HG03139 (cell line): ENCODE data around the gene PRSS22.
"Not testable (repeated sequence)": the region's sequence is repeated elsewhere in the genome, so short reads cannot be mapped to it uniquely, and the experiment has no call there.

Experiments used
- ATAC-seq: cut with Tn5 transposase; IDR thresholded peaks from one replicate; pipeline ENCODE4 v1.9.1; 2021; ENCODE audit not compliant: unreplicated experiment

The PRSS22 gene, protein sequence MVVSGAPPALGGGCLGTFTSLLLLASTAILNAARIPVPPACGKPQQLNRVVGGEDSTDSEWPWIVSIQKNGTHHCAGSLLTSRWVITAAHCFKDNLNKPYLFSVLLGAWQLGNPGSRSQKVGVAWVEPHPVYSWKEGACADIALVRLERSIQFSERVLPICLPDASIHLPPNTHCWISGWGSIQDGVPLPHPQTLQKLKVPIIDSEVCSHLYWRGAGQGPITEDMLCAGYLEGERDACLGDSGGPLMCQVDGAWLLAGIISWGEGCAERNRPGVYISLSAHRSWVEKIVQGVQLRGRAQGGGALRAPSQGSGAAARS

GRCh38 chr16:2857451-2858244 lies at the start of gene PRSS22:
PRSS22 (minus strand) TSS chr16:2858170; CDS start chr16:2858104, 66 bp downstream.
- no peak for ATAC-seq

DNA sequence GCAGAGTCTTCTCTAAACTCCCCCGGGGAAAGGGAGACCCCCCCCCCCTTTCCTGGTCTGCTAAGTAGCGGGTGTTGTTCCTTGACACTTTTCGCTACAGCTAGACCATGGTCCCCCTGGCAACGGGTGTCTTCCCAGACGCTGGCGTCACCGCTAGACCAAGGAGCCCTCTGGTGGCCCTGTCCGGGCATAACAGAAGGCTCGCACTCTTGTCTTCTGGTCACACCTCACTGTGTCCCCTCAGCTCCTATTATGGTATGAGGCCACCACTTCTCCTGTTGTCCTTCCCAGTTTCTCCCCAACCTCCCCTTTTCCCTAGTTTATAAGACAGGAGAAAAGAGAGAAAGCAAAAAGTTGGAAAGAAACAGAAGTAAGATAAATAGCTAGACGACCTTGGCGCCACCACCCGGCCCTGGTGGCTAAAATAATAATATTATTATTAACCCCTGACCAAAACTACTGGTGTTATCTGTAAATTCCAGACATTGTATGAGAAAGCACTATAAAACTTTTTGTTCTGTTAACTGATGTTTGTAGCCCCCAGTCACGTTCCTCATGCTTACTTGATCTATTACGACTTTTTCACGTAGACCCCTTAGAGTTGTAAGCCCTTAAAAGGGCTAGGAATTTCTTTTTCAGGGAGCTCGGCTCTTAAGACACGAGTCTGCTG lies 49.2 kb upstream of the PRSS22 start:
- not testable (repeated sequence) for ATAC-seq

GRCh38 chr16:2905988-2906387 lies 48.0 kb upstream of the PRSS22 start:
- no peak for ATAC-seq

DNA sequence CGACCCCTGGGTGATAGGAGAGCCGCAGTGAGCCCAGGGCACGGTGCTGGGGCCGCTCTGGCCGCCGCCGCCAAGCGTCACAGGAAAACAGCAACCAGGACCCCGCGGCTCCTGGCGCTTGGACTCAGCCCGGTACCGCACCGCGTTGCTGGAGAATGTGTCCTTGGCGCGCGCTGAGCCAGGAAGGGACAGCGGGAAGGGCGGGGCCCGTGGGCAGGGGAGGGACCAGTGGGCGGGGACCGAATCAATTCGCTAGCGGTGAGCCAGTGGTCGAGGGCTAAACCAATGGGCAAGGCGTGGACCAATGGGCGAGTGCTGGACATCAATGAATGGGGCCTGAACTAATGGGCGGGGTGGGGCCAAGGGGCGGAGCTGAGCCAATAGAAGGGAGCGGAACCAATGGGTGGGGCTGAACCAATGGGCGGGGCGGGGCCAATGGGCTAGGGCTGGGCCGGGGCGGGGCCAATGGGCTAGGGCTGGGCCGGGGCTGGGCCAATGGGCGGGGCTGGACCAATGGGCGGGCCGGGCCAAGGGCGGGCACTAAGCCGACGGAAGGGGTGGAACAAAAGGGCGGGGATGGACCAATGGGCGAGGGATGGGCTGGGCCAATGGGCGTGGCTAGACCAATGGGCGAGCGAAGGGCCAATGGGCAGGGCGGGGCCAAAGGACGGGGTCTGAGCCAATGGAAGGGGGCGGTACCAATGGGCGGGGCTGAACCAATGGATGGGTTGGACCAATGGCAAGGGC lies 47.4 kb upstream of the PRSS22 start:
- ATAC-seq, result peak; percentile 55

- peak; percentile 5 for ATAC-seq
Observed at GRCh38 chr16:2904922-2905240, 46.9 kb upstream of the PRSS22 start.

DNA sequence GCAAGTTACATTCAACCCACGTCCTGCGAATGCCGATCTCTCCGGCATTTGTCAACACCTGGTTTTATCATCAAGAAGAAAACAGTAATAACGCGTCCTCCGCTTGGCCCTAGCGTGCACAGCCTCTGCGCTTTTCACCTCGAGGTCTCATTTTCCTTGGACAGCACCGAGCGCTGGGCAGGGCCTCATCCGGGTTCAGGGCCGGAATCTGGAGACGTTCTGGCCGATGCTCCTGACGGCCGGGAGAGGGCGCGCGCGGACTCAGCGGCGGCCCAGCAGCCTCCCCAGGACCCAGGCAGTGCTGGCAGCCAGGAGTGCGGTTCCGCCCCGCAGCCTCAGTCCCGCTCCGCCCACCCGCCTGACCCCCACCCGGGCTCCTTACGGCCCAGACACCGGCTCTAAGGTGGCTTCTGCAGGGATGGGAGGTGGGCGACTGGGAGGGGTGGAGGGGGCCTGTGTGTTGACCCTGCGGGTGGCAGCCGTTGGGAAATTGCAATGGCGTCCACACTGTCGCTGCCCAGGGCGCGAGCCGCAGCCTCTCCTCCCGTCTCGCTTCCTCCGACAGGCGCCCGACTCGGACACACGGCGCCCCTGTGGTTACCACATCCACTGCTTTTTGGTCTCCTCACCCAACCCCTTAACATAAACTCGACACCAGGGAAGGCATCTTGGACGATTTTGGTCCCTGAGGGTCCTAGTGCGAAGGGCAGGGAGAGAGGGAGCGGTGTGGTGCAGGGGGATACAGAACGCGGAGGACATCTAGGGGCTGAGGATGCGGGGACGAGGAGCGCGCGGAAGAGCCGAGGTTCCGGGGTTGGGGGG lies 46.3 kb upstream of the PRSS22 start:
- ATAC-seq, result peak; percentile 39

DNA sequence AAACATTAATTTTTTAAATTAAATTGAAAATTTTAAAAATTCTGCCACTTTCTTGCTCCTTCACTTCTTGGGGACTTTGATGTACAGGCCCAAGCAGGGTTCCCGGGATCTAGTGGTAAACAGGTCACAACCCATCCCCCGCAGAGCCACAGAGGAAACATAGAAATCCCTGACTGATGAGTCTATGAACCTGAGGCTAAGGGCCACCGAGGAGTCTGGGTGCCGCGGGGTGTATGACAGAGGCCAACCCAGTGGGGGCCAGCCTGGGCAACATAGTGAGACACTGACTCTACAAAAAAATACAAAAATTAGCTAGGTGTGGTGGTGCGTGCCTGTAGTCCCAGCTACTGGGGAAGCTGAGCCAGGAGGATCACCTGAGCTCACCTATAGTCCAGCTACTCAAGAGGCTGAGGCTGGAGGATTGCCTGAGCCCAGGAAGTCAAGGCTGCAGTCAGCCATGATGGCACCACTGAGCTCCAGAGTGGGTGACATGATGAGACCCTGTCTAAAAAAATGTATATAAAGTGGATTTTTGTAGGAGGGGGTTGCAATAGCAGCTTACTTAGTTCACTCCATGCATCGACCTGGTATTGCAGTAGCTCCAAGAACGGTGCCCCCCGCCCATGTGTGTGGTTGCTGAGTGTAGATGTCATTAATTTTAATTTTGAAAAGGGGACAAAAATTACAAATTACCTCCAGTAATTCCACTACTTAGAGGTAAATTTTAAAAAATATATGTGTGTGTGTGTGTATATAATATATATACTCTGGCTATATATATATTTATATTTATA lies 44.6 kb upstream of the PRSS22 start:
- no peak for ATAC-seq

GRCh38 chr16:2900526-2901075 lies 42.6 kb upstream of the PRSS22 start:
- ATAC-seq, result no peak

DNA sequence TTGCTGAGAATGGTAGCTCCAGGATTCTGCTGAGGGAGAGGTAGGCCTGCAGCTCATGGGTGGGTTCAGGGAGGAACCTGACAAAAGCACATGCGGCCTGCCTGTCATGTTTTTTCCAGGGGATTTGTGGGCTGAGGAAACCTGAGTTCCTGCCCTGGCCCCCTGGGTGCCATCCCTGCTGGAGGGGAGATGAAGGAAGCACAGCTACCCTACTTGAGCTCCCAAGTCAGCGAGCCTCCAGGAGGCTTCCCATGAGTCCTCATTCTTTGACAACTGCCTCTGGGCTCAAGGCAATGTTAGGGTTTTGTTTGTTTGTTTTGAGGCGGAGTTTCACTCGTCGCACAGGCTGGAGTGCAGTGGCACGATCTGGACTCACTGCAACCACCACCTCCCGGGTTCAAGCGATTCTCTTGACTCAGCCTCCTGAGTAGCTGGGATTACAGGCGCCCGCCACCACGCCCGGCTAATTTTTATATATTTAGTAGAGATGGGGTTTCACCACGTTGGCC lies 41.6 kb upstream of the PRSS22 start:
- ATAC-seq, result no peak

DNA sequence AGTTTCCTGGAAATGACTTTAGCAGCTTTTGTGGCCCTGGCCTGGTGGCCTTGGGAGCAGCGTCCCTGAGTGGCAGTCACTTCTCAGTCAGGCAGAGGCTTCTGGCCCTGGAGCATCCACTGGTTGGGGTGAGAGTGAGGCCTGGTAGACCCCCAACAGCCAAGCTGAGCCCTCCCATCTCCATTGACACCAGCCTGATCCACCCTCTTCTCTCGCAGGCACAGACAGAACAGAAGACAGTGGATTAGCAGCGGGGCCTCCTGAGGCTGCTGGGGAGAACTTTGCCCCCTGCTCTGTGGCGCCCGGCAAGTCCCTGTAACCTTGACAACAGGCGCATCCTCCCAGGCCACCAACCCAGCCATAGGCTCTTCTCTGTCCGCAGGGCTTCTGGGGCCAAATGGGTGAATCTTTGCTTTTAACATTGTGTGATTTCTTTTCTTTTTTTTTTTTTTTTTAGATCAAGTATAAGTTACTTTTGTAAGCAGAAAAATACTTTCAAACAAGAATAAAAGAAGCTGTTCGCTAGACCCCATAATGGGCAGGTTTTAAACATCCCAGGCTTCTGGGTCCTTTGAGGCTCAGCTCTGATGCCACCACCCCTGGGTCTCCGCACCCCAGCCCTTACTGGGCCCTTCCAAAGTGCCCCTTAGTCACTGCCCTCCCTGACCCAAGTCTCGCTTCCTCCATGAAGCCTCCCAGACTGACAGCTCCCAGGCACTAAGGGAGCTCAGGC lies 41.0 kb upstream of the PRSS22 start:
- ATAC-seq, result no peak

GRCh38 chr16:2897110-2897509 lies 39.1 kb upstream of the PRSS22 start:
- ATAC-seq, result no peak

DNA sequence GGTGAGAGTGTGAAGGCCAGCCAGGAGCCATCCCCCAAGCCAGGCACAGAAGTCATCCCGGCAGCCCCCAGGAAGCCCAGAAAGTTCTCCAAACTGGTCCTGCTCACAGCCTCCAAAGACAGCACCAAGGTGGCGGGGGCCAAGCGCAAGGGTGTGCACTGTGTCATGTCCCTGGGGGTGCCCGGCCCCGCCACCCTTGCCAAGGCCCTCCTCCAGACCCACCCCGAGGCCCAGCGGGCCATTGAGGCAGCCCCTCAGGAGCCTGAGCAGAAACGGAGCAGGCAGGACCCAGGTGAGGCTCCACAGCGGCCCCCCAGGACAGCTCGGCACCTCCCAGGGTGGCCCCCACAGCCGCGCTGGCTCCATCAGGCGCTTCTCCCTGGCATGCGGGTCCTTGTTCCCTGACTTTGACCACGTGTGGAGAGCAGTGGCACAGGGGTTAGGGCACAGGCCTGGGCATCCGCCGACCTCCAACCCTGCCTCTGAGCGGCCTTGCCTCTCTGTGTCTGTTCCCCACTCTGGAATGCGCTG lies 38.6 kb upstream of the PRSS22 start:
- no peak for ATAC-seq

DNA sequence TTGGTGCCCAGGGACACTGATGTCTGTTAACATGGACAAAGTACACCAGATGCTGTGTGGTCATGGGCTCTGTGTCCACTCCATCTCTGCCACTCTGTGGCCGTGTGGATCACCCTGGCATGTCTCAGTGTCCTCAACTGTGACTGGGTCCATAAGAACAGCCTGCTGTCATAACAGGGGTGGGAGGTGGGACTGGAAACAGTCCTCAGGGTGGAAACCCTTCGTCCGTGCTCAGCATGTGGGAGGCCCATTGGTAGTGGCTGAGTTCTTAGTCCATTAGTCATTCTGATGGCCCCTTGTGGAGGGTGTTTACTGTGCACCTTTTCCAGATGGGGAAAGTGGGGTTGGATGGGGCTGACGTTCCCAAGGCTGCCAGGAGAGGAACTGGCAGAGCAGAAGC lies 37.8 kb upstream of the PRSS22 start:
- ATAC-seq, result no peak

DNA sequence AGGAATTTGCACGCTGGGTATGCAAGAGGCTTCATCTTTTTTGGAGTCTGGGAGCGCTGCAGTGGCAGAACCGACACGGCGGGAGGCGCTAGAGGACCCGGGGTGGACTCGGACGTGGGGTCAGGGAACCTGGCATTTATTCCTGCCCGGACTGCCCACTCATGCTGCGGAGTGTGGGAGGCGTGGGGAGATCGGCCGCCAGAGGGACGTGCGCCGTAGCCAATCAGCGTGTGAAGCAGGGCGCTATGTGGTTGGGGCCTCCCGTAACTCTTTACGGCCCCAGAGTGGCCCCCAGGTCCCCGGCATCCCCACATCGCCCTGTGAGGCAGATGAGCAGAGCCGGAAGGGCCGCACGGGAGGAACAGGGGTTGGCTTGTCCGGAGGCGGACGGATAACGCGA lies 36.3 kb upstream of the PRSS22 start:
- ATAC-seq, result no peak

DNA sequence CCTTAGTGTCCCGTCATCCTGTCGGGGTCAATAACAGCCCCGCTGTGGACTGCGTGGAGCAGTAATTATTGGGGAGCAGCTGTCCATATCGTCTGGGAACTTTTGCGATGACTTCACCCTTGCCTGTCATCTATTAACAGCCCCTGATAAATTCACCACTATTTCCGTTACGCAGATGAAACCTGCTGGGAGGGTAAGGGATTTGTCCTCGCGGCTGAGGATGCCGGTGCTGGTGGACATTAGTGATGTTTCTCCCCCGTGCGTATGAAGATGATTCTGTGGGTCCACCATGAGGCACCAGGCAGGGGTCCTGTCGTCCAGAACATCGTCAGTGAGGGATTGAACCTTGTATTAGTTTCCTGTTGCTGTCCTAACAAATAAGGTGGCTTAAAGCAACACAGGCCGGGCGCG lies 26.1 kb upstream of the PRSS22 start:
- no peak for ATAC-seq

GRCh38 chr16:2883458-2883908 lies 25.5 kb upstream of the PRSS22 start:
- ATAC-seq, result peak; percentile 6

- ATAC-seq, result peak; percentile 80
Observed at GRCh38 chr16:2882650-2883457, 24.9 kb upstream of the PRSS22 start, which contains the start of gene FLYWCH2. FLYWCH2 (plus strand) TSS chr16:2883215; CDS start chr16:2896450, 13,235 bp downstream.
